ENCODE data around the gene LRRN4. TPM values are rescaled to one million over a fixed set of nuclear protein-coding genes. Genes with fewer than 3 reads are reported as not detected.

The LRRN4 gene
- total RNA-seq, 2 experiments from 2014 or later: not detected

DNA sequence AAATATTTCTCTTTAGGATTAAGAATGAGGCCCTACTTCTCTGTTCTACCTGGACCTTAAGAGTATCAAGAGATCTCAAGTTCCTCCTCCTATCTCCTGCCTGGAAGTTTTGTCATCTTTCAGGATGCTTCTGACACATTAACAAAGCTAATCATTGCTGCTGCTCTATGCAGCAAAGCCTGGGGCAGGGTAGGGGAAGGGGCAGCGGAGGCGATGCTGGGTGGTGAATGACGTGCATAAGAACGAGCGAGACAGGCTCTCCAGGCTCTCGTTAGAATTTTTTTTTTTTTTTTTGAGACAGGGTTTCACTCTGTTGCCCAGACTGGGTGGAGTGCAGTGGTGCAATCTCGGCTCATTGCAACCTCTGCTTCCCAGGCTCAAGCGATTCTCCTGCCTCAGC, 37.8 kb upstream of the LRRN4 start:
- no peak overlapping the region for H3K4me2 ChIP-seq (ENCODE audit: low read length)
- no peak for TF ChIP-seq EZH2phosphoT487 (IDR thresholded peaks at IDR 0.05; ENCODE audit: borderline replicate concordance, low read depth, low read length)
- TF ChIP-seq, protein P1, sequence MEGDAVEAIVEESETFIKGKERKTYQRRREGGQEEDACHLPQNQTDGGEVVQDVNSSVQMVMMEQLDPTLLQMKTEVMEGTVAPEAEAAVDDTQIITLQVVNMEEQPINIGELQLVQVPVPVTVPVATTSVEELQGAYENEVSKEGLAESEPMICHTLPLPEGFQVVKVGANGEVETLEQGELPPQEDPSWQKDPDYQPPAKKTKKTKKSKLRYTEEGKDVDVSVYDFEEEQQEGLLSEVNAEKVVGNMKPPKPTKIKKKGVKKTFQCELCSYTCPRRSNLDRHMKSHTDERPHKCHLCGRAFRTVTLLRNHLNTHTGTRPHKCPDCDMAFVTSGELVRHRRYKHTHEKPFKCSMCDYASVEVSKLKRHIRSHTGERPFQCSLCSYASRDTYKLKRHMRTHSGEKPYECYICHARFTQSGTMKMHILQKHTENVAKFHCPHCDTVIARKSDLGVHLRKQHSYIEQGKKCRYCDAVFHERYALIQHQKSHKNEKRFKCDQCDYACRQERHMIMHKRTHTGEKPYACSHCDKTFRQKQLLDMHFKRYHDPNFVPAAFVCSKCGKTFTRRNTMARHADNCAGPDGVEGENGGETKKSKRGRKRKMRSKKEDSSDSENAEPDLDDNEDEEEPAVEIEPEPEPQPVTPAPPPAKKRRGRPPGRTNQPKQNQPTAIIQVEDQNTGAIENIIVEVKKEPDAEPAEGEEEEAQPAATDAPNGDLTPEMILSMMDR (conservative IDR thresholded peaks at IDR 0.05; ENCODE audit: low read length): no peak
- no peaks in the 10 kb centered on the region for H3K9me3 ChIP-seq (ENCODE audit: low read length)
- H4K20me1 ChIP-seq (ENCODE audit: insufficient read depth, low read length): no peaks in the 10 kb centered on the region
- H3K27ac ChIP-seq (ENCODE audit: low read depth, low read length, poor library complexity, severe bottlenecking): no peak overlapping the region
- intact Hi-C loops (cut with micrococcal nuclease; ENCODE audit: unreplicated experiment): no loop called here
- ChIA-PET CTCF (ENCODE audit: unreplicated experiment) (no interaction called here), POLR2A (no interaction called here)
- H2AFZ ChIP-seq (ENCODE audit: low read length): no peak overlapping the region
- no peaks in the 10 kb centered on the region for H3K36me3 ChIP-seq (ENCODE audit: insufficient read depth, low read length)
- H3K4me1 ChIP-seq (ENCODE audit: insufficient read depth, low read length, poor library complexity, severe bottlenecking): no peaks in the 10 kb centered on the region
- no peak overlapping the region for H3K4me3 ChIP-seq (ENCODE audit: low read depth, low read length, poor library complexity, severe bottlenecking)
- H3K9me2 ChIP-seq (ENCODE audit: insufficient read depth, low read length): no peaks in the 10 kb centered on the region
- no TSS peak for BruUV-seq (replicated peaks)
- H3K79me2 ChIP-seq (ENCODE audit: insufficient read depth, low read depth, low read length): no peaks in the 10 kb centered on the region
- DNase-seq (ENCODE audit: low spot score): no peak

DNA sequence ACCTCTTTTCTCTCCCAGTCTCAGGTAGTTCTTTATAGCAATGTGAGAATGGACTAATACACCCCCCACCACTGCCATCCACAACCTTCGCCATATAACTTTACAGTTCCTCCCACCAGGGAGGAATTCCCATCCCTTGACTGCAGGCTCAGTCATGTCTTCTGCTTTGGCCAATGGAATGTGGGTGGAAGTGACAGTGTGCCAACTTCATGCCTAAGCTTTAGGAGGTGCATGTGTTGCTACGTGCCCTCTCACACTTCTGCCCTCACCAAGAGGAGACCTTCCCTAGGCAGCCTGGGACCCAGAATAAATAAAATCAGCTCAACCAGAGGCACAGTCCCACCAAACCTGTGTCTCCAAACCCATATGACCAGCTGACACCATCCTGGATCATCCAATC, 33.0 kb upstream of the LRRN4 start:
- no peaks in the 10 kb centered on the region for H3K9me3 ChIP-seq (ENCODE audit: low read length)
- no TSS peak for BruUV-seq (replicated peaks)
- no peaks in the 10 kb centered on the region for H3K4me1 ChIP-seq (ENCODE audit: insufficient read depth, low read length, poor library complexity, severe bottlenecking)
- no peaks in the 10 kb centered on the region for H4K20me1 ChIP-seq (ENCODE audit: insufficient read depth, low read length)
- ChIA-PET POLR2A (no interaction called here), CTCF (ENCODE audit: unreplicated experiment) (interaction anchor here (0.5 kb wide), 1 partner anchor 617 kb away, joined by 3 read pairs; no protein-coding TSS in a partner anchor)
- H3K27ac ChIP-seq (ENCODE audit: low read depth, low read length, poor library complexity, severe bottlenecking): no peak overlapping the region
- intact Hi-C loops (cut with micrococcal nuclease; ENCODE audit: unreplicated experiment): no loop called here
- H3K79me2 ChIP-seq (ENCODE audit: insufficient read depth, low read depth, low read length): no peaks in the 10 kb centered on the region
- no peaks in the 10 kb centered on the region for H3K9me2 ChIP-seq (ENCODE audit: insufficient read depth, low read length)
- H3K4me2 ChIP-seq (ENCODE audit: low read length): no peak overlapping the region
- TF ChIP-seq, protein P1 (conservative IDR thresholded peaks at IDR 0.05; ENCODE audit: low read length): no peak
- TF ChIP-seq EZH2phosphoT487 (IDR thresholded peaks at IDR 0.05; ENCODE audit: borderline replicate concordance, low read depth, low read length): no peak
- no peak for DNase-seq (ENCODE audit: low spot score)
- no peaks in the 10 kb centered on the region for H3K36me3 ChIP-seq (ENCODE audit: insufficient read depth, low read length)
- no peak overlapping the region for H3K4me3 ChIP-seq (ENCODE audit: low read depth, low read length, poor library complexity, severe bottlenecking)
- H2AFZ ChIP-seq (ENCODE audit: low read length): no peak overlapping the region

DNA sequence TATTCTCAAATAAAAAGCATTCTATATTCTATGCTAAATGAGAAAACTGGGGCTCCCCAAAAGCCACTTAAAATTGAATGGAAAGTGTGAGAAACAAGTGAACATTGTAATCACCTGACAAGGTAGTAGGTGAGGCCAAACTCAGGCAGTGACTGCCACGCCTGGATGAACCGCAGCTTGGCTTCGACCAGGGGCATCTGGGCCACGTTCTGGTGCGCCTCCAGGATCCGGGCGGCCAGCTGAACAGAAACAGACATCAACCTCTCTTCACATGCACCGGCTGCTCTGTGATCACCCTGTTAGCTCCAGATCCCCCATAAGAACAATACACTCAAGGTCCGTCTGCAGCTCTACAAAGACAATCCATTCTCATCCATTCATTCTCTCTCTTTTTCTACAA, 30.1 kb upstream of the LRRN4 start:
- Histone ChIP-seq H3K79me2 (ENCODE audit: insufficient read depth, low read depth, low read length) (no peaks in the 10 kb centered on the region), H4K20me1 (ENCODE audit: insufficient read depth, low read length) (no peaks in the 10 kb centered on the region), H2AFZ (ENCODE audit: low read length) (no peak overlapping the region), H3K36me3 (ENCODE audit: insufficient read depth, low read length) (no peaks in the 10 kb centered on the region), H3K27ac (ENCODE audit: low read depth, low read length, poor library complexity, severe bottlenecking) (no peak overlapping the region), H3K4me2 (ENCODE audit: low read length) (no peak overlapping the region), H3K4me1 (ENCODE audit: insufficient read depth, low read length, poor library complexity, severe bottlenecking) (no peaks in the 10 kb centered on the region), H3K4me3 (ENCODE audit: low read depth, low read length, poor library complexity, severe bottlenecking) (no peak overlapping the region), H3K9me2 (ENCODE audit: insufficient read depth, low read length) (no peaks in the 10 kb centered on the region), H3K9me3 (ENCODE audit: low read length) (no peaks in the 10 kb centered on the region)
- no TSS peak for BruUV-seq (replicated peaks)
- TF ChIP-seq EZH2phosphoT487 (IDR thresholded peaks at IDR 0.05; ENCODE audit: borderline replicate concordance, low read depth, low read length): no peak
- TF ChIP-seq, protein P1 (conservative IDR thresholded peaks at IDR 0.05; ENCODE audit: low read length): no peak
- CTCF ChIA-PET (ENCODE audit: unreplicated experiment): no interaction called here
- POLR2A ChIA-PET: interaction anchor here (0.8 kb wide), 1 partner anchor 21 kb away, joined by 4 read pairs; no protein-coding TSS in a partner anchor
- intact Hi-C loops (cut with micrococcal nuclease; ENCODE audit: unreplicated experiment): no loop called here
- no peak for DNase-seq (ENCODE audit: low spot score)
